Fibroblast of upper back skin (primary cell): ENCODE data around the gene KRTAP10-11.
"Not testable (repeated sequence)": the region's sequence is repeated elsewhere in the genome, so short reads cannot be mapped to it uniquely, and the experiment has no call there.

Experiments
- DNase-seq: peaks from one replicate; pipeline ENCODE4 v3.0.0-alpha.2; 2013

KRTAP10-11 gene

DNA sequence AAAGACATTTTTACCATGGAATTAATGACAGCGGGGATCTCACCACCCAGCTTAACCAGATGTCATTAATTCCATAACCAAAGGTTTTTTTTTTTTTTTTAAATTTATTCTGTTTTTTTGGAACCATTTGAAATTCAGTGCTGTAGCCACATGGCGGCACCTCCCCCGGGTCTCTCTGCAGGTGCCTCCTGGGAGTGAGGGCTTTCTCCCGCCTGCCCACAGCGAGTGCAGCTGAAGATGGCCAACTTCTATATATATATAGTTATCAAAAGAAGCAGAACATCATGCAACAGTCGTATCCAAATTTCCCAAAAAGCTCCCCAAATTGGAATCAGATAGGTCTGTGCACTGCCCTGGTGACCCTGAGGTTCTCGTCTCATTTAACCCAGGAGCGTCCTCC, 30.7 kb upstream of the KRTAP10-11 start:
- no peak for DNase-seq

DNA sequence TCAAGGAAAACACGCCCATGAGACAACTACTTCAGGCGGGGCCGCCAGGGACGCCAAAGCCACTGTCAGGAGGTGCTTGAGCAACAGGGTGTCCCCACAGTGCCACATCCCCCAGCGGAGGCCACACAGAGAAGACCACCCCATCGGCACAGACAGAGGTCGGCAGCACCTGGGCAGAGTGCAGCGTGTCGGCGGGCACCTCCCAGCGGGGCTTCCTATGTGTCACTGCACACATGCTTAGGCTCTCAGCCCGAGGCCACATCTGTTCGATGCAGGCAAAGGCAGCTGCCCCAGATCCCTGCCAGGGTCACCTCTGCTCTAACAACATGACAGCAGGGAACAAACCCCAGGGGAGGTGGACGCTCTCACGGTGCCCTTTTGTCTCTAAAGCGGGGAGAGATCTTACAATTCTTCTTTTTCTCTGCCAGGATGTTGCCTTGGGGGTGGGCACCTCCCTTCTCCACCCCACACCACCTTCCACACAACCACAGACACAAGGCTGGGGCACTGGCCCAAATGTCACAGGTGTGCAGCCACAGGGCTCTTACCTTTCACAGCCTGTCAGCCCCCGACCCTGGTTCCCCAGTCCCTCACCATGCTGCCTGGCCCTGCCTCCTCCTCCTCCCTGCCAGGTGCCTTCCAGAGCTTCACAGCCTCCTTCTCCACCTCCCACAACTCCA, 30.2 kb upstream of the KRTAP10-11 start:
- no peak for DNase-seq

DNA sequence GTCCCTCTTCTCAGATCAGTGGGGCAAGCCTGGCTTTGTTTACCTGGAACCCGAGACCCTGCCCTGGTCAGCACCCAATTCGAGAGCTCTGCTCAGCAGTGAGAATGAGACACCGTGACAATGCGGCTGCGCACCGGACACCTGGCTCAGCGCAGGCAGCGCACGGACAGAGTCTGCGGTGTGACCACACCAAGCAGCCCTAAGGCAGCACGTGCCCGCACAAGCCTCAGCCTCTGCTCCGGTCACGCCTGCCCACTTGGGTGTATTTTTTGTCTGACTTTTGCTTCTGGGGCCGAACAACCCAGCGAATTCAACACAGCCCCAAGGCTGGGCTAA, 29.7 kb upstream of the KRTAP10-11 start:
- no peak for DNase-seq

DNA sequence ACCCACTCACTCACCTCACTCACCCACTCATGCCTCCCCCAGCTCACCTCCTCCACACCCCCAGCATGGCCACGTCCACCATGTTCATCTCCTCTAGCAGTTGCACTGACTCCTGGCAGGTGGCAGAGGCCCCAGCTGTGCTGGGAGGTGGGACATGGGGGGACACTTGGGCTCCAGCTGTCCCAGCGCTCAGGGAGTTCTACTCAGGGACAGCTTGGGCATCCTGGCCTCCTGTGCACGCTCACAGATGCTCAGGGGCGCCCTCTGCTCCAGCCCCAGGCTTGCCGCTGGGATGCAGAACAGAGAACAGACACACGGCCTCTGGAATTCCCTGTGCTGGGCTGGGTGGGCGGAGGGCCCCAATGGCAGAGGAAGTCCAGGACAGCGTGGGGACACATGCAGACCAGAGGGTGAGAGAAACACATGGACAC, 29.1 kb upstream of the KRTAP10-11 start:
- DNase-seq, result no peak

DNA sequence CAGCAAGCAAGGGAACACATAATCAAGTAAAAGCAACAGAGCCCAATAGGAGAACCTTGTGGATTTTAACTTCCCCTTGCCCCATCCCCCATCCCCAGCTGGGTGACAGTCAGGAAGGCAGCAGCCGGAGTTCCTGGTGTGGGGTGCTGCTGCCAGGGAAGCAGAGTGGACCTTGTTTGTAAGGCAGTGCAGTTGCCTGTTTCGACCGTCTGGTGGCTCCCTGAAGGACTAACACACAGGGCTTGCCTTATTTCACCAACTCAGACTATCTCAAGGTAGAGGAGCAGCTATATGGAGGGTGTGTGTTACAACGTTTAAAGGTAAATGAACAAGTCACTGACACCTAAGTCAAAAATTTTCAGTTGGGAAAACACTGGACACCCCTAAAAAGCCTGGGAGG, 27.7 kb upstream of the KRTAP10-11 start:
- DNase-seq, result no peak

DNA sequence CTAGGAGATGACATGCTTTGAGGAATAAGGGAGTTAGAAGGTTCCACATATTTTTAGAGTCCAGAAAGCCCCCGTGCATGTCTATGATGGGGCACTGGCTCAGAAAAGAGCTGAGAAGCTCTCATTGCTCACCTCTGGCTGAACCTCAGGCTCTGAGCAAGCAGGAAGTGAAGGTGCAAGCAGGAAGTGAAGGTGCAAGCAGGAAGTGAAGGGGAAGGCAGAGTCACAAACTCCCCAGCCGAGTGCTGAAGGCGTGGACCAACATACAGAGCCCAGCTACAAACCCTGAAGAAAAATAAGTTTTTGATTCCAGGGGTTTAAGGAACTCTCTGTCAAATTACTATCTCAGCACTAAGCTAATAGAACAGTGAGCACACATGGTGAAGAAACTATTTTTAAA, 27.3 kb upstream of the KRTAP10-11 start:
- DNase-seq, result no peak

DNA sequence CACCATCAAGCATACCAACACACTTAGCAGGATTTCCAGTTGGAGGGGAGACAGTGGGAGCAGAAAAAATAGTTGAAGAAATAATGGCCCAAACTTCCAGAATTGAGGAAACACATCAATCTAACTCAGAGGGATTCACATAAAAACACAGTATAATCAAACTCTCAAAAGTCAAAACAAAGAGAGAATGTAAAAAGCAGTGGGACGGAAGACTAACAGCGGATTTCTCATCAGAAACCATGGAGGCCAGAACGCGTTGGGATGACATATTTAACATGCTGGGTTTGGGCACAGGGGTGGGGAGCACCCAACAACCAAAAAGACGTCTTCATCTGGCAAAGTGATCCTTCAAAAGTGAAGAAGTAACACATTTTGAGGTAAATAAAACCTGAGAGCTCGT, 26.3 kb upstream of the KRTAP10-11 start:
- DNase-seq, result no peak

DNA sequence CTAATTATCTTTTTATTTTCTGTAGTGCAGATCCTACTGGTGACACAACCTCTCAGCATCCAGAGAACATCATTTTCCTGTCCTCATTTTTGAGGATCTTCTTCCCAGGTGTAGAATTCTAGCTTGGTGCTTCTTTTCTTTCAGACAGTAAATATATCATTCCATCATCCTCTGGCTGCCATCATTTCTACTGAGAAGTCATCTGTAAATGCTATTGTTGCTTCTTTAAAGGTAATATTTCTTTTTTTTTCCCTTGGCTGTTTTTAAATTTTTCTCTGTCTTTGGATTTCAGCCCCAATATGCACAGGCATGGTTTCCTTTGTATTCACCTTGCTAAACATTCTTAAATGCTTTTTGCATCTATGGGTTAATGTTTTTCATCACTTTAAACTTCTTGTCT, 22.6 kb upstream of the KRTAP10-11 start:
- no peak for DNase-seq

DNA sequence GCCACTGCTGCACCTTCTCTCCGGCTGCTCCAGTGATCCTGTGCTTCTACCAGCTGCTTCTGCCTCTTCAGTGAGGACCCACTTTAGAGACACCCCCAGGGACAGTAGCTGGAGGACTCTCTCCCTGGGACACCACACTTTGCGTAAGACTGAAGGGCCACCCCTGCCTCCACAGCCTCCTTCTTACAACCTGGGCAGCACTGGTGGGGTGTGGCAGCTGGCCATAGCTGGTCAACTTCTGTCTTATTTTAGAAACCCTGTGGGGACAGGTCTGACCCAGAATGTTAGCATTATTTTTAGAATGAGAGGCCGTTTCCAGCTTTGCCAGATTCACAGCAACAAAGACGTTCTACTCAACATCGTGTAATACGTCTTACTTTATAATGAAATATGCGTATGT, 20.5 kb upstream of the KRTAP10-11 start:
- DNase-seq, result no peak

DNA sequence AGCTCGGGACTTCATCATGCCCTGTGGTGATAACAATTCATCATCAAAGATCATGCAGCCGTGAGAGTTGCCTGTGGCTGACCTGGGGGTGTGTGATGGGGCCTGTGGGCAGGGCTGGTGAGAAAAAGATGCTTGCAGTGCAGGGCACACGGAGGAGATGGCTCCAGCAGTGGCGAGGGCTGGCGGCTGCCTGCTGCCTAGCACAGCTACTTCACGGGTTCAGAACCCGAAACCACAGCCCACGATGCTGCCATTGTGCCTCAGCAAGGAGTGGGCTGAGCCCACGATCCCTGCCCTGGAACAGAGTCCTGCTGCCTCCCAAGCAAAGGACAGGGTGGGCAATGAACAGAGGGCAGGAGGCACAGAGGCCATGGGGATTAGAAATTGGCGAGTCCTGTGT, 20.0 kb upstream of the KRTAP10-11 start:
- no peak for DNase-seq

DNA sequence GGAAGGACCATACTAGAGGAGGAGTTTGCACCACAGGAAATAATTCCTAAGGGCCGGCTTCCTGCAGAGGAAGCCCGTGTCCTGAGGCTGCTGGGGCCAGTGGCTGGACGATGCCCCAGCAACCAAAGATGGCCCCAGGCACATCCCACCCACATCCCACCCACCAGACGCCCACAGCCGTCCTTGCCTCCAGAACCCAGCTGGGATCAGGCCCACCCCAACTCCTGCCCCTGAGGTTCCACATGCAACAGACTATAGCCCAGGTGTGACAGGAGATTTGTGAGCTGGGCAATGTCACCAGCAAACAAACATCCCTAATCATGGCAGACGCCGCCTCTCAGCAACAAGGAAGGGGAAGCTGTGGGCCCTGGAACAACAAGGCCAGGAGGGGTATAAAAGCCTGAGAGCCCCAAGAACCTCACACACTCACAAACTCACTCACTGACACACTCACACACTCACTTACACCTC, 19.5 kb upstream of the KRTAP10-11 start, which contains the start of gene KRTAP10-9:
TSS of gene KRTAP10-9 (plus strand) at position 421 of the 471 bp plus-strand sequence. CDS start 79 bp downstream, outside the sequence.
- DNase-seq, result no peak

DNA sequence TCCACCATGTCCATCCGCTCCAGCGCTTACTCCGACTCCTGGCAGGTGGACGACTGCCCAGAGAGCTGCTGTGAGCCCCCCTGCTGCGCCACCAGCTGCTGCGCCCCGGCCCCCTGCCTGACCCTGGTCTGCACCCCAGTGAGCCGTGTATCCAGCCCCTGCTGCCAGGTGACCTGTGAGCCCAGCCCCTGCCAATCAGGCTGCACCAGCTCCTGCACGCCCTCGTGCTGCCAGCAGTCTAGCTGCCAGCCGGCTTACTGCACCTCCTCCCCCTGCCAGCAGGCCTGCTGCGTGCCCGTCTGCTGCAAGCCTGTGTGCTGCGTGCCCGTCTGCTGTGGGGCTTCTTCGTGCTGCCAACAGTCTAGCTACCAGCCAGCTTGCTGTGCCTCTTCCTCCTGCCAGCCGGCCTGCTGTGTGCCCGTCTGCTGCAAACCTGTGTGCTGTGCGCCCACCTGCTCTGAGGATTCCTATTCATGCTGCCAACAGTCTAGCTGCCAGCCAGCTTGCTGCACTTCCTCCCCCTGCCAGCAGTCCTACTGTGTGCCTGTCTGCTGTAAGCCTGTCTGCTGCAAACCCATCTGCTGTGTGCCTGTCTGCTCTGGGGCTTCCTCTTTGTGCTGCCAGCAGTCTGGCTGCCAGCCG, 18.9 kb upstream of the KRTAP10-11 start:
- not testable (repeated sequence) for DNase-seq

DNA sequence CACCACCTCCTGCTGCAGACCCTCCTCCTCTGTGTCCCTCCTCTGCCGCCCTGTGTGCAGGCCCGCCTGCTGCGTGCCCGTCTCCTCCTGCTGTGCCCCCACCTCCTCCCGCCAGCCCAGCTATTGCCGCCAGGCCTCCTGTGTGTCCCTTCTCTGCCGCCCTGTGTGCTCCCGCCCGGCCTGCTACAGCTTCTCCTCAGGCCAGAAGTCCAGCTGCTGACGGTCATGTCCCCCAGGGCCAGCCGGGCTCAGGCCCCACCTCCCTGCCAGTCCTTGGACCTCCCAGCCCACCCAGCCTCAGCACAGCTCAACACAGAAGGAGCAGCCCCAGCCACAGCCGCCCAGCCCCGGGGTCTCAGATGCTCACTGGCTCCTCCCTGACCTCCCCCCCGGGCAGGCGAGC, 18.4 kb upstream of the KRTAP10-11 start:
- DNase-seq, result not testable (repeated sequence)

DNA sequence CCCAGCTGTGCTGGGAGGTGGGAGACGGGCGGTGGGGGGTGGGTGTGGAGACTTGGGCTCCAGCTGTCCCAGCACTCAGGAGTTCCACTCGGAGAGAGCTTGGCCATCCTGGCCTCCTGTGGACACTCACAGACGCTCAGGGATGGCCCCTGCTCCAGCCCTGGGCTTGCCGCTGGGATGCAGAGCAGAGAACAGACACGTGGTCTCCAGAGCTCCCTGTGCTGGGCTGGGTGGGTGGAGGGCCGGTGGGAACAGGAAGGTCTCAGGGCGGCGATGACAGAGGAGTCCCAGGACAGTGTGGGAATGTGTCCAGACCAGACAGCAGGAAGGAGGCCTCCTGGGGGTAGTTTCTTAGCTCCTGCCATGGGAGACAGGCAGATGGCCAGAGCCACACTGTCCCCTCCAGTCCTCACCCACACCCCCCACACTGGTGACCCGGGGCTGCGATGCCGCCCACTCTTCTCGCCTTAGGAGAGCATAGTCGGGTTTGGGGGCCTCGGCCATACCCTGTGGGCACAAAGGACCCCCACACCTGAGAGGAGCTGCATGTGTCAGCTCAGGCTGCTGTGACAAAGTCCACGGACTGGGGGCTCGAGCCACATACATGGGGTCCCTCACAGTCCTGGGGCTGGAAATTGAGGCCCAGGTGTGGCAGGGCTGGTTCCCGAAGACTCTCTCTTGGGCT, 17.4 kb upstream of the KRTAP10-11 start:
- DNase-seq, result no peak

DNA sequence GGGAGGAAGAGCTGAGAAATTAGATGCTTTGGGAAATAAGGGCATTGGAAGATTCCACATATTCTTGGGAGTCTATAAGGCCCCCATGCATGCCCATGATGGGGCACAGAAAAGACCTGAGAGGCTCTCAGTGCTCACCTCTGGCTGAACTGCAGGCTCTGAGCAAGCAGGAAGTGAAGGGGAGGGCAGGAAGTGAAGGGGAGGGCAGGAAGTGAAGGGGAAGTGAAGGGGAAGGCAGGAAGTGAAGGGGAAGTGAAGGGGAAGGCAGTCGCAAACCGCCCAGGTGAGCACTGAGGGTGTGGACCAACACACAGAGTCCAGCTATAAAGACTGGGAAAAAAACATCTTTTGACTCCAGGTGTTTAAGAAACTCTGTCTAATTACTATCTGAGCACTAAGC, 15.8 kb upstream of the KRTAP10-11 start:
- DNase-seq, result no peak

DNA sequence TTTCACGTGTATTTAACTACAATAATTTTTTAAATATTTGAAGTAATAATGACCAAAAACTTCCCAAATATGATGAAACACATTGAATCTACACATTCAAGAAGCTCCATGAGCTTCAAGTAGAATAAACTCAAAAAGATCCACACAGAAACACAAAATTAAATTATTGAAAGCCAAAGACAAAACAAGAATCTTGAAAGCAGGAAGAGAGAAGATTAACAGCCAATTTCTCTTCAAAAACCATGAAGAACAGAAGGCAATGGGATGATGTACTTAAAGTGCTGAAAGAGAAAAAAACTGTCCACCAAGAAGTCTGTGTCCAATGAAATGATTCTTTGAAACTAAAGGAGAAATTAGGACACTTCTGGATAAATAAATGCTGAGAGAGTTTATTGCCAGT, 14.1 kb upstream of the KRTAP10-11 start:
- DNase-seq, result no peak

DNA sequence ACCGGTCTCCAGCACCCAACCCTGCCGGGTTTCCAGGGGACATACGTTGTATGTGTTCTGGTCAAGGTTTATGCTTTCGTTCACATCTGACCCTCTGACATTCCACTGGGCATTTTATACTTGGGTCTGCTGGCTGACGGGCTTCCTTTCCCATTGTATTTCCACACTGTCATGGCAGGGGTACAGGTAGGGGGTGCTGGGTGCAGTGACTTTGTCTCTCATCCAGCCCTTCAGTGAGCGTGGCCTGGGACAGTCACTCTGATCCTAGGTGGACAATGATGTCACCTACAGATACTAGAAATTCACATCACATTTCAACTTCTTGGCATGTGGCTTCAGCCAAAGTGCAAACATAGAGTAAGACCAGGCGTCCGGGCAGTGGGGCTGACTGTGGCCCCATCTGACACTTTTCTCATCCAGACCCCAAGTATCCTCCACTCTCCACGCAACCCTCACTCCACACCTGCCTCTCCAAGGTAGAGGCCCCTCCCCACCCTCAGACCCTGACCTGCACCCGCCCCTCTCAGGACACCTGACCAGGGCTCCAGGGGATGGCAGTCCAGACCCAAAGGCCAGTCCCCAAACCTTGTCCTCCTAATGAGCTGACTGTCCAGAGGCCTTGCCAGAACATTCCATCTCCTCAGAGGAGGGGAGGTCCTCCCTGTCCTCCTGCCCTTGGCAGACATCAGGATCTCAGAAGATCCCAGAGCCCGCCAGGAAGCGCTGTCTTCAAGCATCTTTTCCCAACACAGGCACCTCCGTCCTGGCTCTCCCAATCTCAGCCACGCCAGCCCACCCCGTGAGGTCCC, 9.8 kb upstream of the KRTAP10-11 start:
- DNase-seq, result no peak

DNA sequence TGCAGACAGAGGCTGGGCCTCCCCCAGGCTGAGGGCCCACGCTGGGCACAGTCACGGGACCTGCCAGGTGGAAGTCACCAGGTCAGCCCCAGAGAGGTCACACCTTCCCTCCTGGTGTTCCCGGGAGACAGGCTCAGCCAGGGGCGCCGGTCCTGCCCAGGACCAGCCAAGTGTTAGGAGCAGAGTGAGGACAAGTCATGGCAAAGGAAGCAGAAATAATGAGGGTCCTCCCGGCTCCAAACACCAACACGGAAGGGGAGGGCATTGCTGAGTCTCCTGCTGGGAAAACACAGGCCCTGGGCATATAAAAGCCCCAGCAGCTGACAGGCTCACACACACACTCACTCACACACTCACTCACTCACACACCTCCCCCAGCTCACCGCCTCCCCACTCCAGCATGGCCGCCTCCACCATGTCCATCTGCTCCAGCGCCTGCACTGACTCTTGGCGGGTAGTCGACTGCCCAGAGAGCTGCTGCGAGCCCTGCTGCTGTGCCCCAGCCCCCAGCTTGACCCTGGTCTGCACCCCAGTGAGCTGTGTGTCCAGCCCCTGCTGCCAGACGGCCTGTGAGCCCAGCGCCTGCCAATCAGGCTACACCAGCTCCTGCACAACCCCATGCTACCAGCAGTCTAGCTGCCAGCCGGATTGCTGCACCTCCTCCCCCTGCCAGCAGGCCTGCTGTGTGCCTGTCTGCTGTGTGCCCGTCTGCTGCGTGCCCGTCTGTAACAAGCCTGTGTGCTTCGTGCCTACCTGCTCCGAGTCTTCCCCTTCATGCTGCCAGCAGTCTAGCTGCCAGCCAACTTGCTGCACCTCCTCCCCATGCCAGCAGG, 9.0 kb upstream of the KRTAP10-11 start, which contains the start of gene KRTAP10-10:
TSS of gene KRTAP10-10 (plus strand) at position 339 of the 833 bp plus-strand sequence. CDS start at position 401, 62 bp downstream.
- no peak for DNase-seq

DNA sequence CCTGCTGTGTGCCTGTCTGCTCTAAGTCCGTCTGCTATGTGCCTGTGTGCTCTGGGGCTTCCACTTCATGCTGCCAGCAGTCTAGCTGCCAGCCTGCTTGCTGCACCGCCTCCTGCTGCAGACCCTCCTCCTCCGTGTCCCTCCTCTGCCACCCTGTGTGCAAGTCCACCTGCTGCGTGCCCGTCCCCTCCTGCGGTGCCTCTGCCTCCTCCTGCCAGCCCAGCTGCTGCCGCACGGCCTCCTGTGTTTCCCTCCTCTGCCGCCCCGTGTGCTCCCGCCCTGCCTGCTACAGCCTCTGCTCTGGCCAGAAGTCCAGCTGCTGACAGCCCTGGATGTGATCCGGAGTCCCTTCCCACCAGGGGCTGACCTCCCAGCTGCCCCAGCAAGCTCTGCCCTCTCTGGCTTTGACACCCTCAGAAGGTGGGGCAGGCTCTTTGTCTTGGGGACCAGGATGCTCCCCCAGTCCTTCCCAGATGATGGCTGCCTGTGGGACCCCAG, 8.3 kb upstream of the KRTAP10-11 start:
- DNase-seq, result not testable (repeated sequence)

DNA sequence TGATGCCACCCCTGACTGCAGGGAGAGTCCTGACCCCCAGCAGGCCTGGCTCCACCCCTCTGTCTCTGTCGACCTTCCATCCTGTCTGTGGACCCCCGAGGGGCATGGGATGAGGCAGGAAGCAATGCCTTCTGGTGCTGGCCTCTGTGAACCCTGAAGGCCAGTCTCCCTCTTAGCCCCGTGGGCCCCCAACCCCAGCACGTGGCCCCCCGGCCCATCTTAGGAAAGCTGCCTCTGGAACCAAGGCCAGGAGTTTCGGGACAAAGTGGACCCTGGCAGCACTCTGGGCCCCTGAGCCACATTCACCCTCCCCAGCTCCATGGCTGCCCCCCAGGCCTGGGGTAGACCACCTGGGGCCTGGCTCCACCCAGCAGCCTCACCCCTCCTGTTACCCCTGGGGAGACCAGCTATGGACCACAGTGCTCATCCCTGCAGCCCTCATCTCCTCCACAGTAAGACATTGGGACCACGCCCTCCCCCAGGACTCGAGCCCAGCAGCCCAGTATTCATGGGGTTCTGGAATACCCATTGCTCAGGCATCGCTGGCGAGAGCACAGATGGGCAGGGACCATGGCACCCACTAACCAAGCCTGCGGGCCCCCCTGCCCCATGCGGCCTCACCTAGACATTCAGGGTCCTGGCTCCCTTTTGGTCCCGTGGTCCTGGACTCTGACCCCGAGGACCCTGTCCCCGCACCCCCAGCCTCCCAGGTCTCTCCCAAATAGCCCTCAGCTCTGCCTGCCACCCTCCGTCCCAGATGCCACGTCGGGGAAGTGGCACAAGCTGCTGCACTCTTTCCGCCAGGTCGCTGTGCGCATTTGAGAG, 7.5 kb upstream of the KRTAP10-11 start:
- DNase-seq, result not testable (repeated sequence)

DNA sequence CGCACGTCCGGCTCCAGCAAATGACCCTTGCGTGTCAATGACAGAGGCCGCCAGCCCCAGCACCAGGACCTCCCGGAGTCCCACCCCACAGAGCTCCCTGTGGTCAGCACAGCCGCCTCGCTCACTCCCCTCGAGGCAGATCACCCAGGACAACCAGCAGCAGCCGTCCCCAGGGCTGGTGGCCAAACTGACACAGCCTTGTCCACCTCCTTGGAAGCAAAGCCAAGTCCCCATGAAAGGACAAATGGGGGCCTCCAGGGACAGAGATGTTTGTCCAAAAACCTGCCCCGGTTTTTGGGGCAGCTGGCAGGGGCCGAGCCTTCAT, 6.9 kb upstream of the KRTAP10-11 start:
- no peak for DNase-seq
